Measurements from ENCODE around the gene CRHR2.

GRCh38 chr7:30722671-30723070 is 40.4 kb upstream of the CRHR2 start:
- TF ChIP-seq POLR2A (IDR thresholded peaks at IDR 0.05), result no peak
- TF ChIP-seq CTCF (IDR thresholded peaks at IDR 0.05), result no peak

All from right lobe of liver (tissue), 4 donors.